ENCODE data around the gene SCAF11.
"Not testable (repeated sequence)": the region's sequence is repeated elsewhere in the genome, so short reads cannot be mapped to it uniquely, and the experiment has no call there.

SCAF11 gene

DNA sequence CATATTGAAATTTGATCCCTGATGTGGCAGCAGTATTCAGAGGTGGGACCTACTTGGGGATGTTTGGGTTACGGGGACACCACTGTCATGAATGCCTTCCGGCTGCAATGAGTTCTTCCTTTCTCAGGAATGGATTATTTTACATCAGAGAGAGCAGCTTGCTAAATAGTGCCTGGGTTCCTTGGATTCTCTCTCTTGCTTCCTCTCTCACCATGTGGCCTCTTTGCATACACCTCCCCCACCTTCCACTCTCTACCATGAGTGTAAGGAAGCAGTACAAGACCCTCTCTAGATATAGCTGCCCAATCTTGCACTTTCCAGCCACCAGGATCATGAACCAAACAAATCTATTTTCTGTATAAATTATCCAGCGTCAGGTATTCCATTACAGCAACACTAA lies 15.4 kb upstream of the SCAF11 start:
- Histone ChIP-seq H3K9ac (ENCODE audit: insufficient read length, low read depth) (no peak overlapping the region), H3K27me3 (ENCODE audit: insufficient read depth, insufficient read length) (no peaks in the 10 kb centered on the region), H3K4me1 (ENCODE audit: insufficient read depth, insufficient read length) (no peaks in the 10 kb centered on the region), H3K9me3 (ENCODE audit: insufficient read depth, low read length) (peaks cover 19% of the 10 kb centered on the region; the same call in 1 of the 2 replicates), H3K4me3 (ENCODE audit: insufficient read length, low read depth) (no peak overlapping the region), H3K36me3 (ENCODE audit: insufficient read depth, insufficient read length, low read length) (no peaks in the 10 kb centered on the region)
- no peak for DNase-seq (ENCODE audit: low read depth, low spot score)
- TF ChIP-seq SUZ12 (IDR thresholded peaks at IDR 0.05; ENCODE audit: extremely low read depth, insufficient read depth, insufficient read length) (no peak), ZNF274 (IDR thresholded peaks at IDR 0.05; ENCODE audit: low read depth, low read length) (no peak), YY1 (IDR thresholded peaks at IDR 0.05; ENCODE audit: insufficient read depth, insufficient read length) (no peak)

DNA sequence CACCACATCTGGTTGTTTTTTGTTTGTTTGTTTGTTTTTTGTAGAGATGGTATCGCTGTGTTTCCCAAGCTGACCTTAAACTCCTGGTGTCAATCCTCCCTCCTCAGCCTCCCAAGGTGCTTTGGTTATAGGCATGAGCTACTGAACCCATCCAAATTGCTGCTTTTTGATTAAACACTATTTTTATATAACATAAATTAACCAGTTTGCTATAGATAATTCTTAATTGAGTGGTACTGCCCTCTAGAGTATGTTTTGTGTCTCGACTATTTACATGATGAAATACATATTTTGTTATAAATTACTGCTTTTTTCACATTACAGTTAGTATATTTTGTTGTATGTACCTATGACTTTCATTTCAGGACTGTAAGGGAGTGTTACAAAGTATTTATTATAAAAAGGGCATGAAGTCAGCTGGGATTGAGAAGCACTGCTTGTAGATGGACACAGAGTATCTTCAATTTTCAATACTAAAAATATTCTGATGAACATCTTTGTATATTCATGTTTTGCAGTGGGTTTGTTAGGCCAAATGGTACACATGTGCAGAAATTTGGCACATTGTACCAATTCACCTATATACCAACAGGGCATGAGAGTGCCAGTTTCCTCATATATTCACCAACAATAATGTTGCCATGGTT lies 14.9 kb upstream of the SCAF11 start:
- H3K9me3 ChIP-seq (ENCODE audit: insufficient read depth, low read length) = peaks cover 20% of the 10 kb centered on the region; the same call in 1 of the 2 replicates
- H3K36me3 ChIP-seq (ENCODE audit: insufficient read depth, insufficient read length, low read length) = no peaks in the 10 kb centered on the region
- no peak overlapping the region for H3K4me3 ChIP-seq (ENCODE audit: insufficient read length, low read depth)
- no peak for DNase-seq (ENCODE audit: low read depth, low spot score)
- no peak overlapping the region for H3K9ac ChIP-seq (ENCODE audit: insufficient read length, low read depth)
- TF ChIP-seq YY1 (IDR thresholded peaks at IDR 0.05; ENCODE audit: insufficient read depth, insufficient read length) (no peak), ZNF274 (IDR thresholded peaks at IDR 0.05; ENCODE audit: low read depth, low read length) (no peak), SUZ12 (IDR thresholded peaks at IDR 0.05; ENCODE audit: extremely low read depth, insufficient read depth, insufficient read length) (no peak)
- no peaks in the 10 kb centered on the region for H3K27me3 ChIP-seq (ENCODE audit: insufficient read depth, insufficient read length)
- no peaks in the 10 kb centered on the region for H3K4me1 ChIP-seq (ENCODE audit: insufficient read depth, insufficient read length)

DNA sequence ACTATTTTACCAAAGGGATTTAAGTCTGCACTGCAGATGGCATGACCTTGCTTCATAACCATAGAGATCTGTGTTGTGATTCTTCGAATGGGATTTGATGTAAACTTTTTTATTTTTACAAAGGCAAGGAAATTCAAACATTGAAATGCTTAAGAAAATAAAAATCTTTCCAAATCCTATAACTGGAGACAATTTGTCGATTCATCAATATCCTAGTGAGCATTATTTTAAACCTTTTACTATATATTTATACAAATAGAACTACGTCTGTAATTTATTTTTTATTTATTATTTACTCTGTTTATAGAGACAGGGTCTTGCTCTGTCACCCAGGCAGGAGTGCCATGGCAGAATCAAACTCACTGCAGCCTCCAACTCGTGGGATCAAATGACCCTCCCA lies 14.3 kb upstream of the SCAF11 start:
- Histone ChIP-seq H3K4me1 (ENCODE audit: insufficient read depth, insufficient read length) (no peaks in the 10 kb centered on the region), H3K9ac (ENCODE audit: insufficient read length, low read depth) (no peak overlapping the region), H3K9me3 (ENCODE audit: insufficient read depth, low read length) (peaks cover 25% of the 10 kb centered on the region; the same call in 1 of the 2 replicates), H3K36me3 (ENCODE audit: insufficient read depth, insufficient read length, low read length) (no peaks in the 10 kb centered on the region), H3K4me3 (ENCODE audit: insufficient read length, low read depth) (no peak overlapping the region), H3K27me3 (ENCODE audit: insufficient read depth, insufficient read length) (no peaks in the 10 kb centered on the region)
- TF ChIP-seq ZNF274 (IDR thresholded peaks at IDR 0.05; ENCODE audit: low read depth, low read length) (no peak), YY1 (IDR thresholded peaks at IDR 0.05; ENCODE audit: insufficient read depth, insufficient read length) (no peak), SUZ12 (IDR thresholded peaks at IDR 0.05; ENCODE audit: extremely low read depth, insufficient read depth, insufficient read length) (no peak)
- no peak for DNase-seq (ENCODE audit: low read depth, low spot score)

DNA sequence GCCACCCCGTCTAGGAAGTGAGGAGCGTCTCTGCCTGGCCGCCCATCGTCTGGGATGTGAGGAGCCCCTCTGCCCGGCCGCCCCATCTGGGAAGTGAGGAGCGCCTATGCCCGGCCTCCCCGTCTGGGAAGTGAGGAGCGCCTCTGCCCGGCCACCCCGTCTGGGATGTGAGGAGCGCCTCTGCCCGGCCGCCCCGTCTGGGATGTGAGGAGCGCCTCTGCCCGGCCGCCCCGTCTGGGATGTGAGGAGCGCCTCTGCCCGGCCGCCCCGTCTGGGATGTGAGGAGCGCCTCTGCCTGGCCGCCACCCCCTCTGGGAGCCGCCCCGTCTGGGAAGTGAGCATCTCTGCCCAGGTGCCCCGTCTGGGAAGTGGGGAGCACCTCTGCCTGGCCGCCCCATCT lies 9.7 kb upstream of the SCAF11 start:
- not testable (repeated sequence) for H3K4me1 ChIP-seq (ENCODE audit: insufficient read depth, insufficient read length); H3K9ac ChIP-seq (ENCODE audit: insufficient read length, low read depth); H3K27me3 ChIP-seq (ENCODE audit: insufficient read depth, insufficient read length); H3K4me3 ChIP-seq (ENCODE audit: insufficient read length, low read depth); DNase-seq (ENCODE audit: low read depth, low spot score); H3K36me3 ChIP-seq (ENCODE audit: insufficient read depth, insufficient read length, low read length)
- H3K9me3 ChIP-seq (ENCODE audit: insufficient read depth, low read length) = peaks cover 35% of the 10 kb centered on the region; the same call in 1 of the 2 replicates

DNA sequence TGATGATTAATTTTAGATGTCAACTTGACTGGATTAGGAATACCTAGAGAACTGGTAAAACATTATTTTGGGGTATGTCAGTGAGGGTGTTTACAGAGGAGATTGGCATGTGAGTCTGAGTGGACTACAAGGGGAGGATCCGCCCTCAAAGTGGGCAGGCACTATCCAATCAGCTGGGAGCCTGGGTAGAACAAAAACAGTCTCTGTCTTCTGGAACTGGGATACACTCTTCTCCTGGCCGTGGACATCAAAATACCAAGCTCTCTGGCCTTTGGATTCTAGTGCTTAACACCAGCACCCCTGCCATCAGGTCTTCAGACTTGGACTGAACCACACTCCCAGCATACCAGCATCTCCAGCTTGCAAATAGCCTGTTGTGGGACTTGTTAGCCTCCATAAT lies 4.4 kb upstream of the SCAF11 start:
- Histone ChIP-seq H3K27me3 (ENCODE audit: insufficient read depth, insufficient read length) (no peaks in the 10 kb centered on the region), H3K4me1 (ENCODE audit: insufficient read depth, insufficient read length) (no peaks in the 10 kb centered on the region), H3K4me3 (ENCODE audit: insufficient read length, low read depth) (no peak overlapping the region), H3K9me3 (ENCODE audit: insufficient read depth, low read length) (peaks cover 15% of the 10 kb centered on the region; the same call in 1 of the 2 replicates), H3K9ac (ENCODE audit: insufficient read length, low read depth) (no peak overlapping the region), H3K36me3 (ENCODE audit: insufficient read depth, insufficient read length, low read length) (no peaks in the 10 kb centered on the region)
- no peak for DNase-seq (ENCODE audit: low read depth, low spot score)
- TF ChIP-seq SUZ12 (IDR thresholded peaks at IDR 0.05; ENCODE audit: extremely low read depth, insufficient read depth, insufficient read length) (no peak), YY1 (IDR thresholded peaks at IDR 0.05; ENCODE audit: insufficient read depth, insufficient read length) (no peak), ZNF274 (IDR thresholded peaks at IDR 0.05; ENCODE audit: low read depth, low read length) (no peak)

DNA sequence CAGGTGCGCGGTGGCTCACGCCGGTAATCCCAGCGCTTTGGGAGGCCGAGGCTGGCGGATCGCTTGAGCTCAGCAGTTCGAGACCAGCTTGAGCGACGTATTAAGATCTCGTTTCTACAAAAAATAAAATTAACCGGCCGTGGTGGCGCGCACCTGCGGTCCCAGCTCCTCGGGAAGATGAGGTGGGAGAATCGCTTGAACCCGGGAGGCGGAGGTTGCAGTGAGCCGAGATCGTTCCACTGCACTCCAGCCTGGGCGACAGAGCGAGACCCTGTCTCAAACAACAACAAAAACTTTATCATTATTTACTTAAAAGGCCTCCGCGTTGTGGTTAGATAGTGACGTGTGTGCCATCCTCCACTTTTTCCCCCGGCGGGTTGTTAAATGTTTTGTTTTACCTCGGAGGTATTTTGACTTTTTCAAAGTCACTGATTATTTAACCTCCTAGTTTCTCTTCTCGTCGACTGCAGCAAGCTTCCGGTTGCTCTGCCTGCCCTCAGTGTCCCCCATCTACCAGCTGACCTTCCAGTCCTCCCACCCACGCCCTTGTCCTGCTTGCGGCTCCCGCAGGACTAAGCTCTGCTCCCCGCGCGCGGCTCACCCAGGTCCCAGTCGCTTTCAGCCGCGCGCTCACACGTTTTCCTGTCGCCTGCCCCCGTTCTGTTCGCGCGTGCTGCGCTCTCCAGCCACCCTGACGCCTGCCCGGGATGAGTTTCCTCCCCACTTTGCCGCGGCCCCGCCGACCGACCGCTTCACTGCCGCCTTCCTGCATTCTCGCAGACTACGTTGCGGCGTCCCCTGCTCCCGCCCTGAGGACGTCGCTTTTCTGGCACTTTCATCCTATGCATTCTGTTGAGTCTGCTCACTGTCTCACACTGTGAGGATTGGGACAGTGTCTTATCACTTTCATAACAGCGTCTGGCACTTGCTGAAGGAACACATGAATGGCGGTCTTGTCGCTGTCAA lies 1.2 kb upstream of the SCAF11 start:
- no peaks in the 10 kb centered on the region for H3K27me3 ChIP-seq (ENCODE audit: insufficient read depth, insufficient read length)
- H3K4me1 ChIP-seq (ENCODE audit: insufficient read depth, insufficient read length) = no peaks in the 10 kb centered on the region
- TF ChIP-seq YY1 (IDR thresholded peaks at IDR 0.05; ENCODE audit: insufficient read depth, insufficient read length) = no peak
- TF ChIP-seq SUZ12 (IDR thresholded peaks at IDR 0.05; ENCODE audit: extremely low read depth, insufficient read depth, insufficient read length) = no peak
- no peak for TF ChIP-seq ZNF274 (IDR thresholded peaks at IDR 0.05; ENCODE audit: low read depth, low read length)

More for the DNA sequence above, 1.2 kb upstream of the SCAF11 start:
- H3K9me3 ChIP-seq (ENCODE audit: insufficient read depth, low read length) = no peaks in the 10 kb centered on the region; the same call in 1 of the 2 replicates
- peaks cover 4% of the 10 kb centered on the region for H3K36me3 ChIP-seq (ENCODE audit: insufficient read depth, insufficient read length, low read length)
- H3K9ac ChIP-seq (ENCODE audit: insufficient read length, low read depth) = peak overlapping the region; percentile 90
- peak; percentile 33 for DNase-seq (ENCODE audit: low read depth, low spot score)
- peak overlapping the region; percentile 48 for H3K4me3 ChIP-seq (ENCODE audit: insufficient read length, low read depth)
